Ectodermal cell (in vitro differentiated cells): Measurements from ENCODE around the gene FEM1C.

Source experiments
- H3K27ac ChIP-seq: 2 replicates; pipeline ENCODE4 v1.7.0; 2013; ENCODE audit warnings: mild to moderate bottlenecking, low read depth, low read length; ENCODE audit not compliant: insufficient read depth, poor library complexity, severe bottlenecking
- H3K27me3 ChIP-seq: 2 replicates; pipeline ENCODE4 v1.7.0; 2013; ENCODE audit warnings: mild to moderate bottlenecking, low read length; ENCODE audit not compliant: insufficient read depth, control insufficient read depth, poor library complexity, severe bottlenecking
- H3K36me3 ChIP-seq: one replicate; pipeline ENCODE4 v1.7.0; 2013; ENCODE audit warnings: low read length; ENCODE audit not compliant: control insufficient read depth, insufficient read depth
- H3K4me1 ChIP-seq: one replicate; pipeline ENCODE4 v1.7.0; 2013; ENCODE audit warnings: low read length; ENCODE audit not compliant: control insufficient read depth, insufficient read depth
- H3K4me3 ChIP-seq: 2 replicates; pipeline ENCODE4 v1.7.0; 2013; ENCODE audit warnings: low read depth, low read length, control low read depth; ENCODE audit not compliant: insufficient read depth
- H3K9me3 ChIP-seq: 2 replicates; pipeline ENCODE4 v1.7.0; 2013; ENCODE audit warnings: mild to moderate bottlenecking, low read length, moderate library complexity; ENCODE audit not compliant: control insufficient read depth
- WGBS, 2 experiments: methylation state at CpG; one replicate each; pipeline ENCODE4 v1.1.7; 2013; ENCODE audit warnings: missing lambda C conversion rate in 2 of 2; 5-methylcytosine and 5-hydroxymethylcytosine counted together

Gene FEM1C

GRCh38 chr5:115543365-115544042 is 1.1 kb downstream of the FEM1C start:
- 14% methylated on average over 15 of the region's 15 CpGs for WGBS, 2 experiments
- Histone ChIP-seq H3K36me3 (peaks cover 11% of the 10 kb centered on the region), H3K9me3 (peaks cover 2% of the 10 kb centered on the region), H3K4me3 (peak overlapping the region; percentile 93), H3K4me1 (peaks cover 4% of the 10 kb centered on the region), H3K27me3 (no peaks in the 10 kb centered on the region), H3K27ac (peak overlapping the region; percentile 99)

DNA sequence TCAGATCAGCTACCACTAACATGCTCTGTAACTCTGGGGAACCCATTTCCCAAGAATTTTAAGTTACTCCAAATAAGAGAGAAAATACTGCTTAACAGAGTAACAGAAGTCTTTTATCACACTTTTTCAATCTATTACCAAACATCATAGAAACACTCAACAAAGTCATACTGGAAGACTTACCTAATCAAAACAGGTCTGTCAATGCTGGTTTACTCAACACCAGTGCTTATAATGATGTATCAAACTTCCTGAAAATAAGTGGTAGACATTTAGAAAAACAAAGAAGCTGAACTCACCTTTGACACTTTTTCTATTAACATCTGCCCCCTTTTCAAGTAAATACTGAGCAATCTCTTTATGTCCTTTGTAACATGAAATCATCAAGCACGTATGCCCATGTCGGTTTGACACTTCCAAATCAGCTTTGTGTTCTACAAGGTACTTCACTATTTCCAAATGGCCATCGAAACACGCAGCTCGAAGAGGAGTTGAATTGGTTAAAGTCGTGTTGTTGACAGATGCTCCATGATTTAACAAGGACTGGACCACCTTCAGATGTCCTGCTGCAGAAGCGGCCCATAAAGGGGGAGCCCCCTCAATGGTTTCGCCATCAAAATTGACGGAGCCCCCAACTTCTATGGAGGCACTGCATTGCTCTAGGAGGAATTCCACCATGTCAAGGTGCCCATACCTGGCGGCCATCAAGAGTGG is 1.8 kb downstream of the FEM1C start:
- peaks cover 2% of the 10 kb centered on the region for H3K9me3 ChIP-seq
- H3K4me1 ChIP-seq: peaks cover 4% of the 10 kb centered on the region
- H3K27ac ChIP-seq: no peak overlapping the region
- peaks cover 17% of the 10 kb centered on the region for H3K36me3 ChIP-seq
- WGBS, 2 experiments: 55 to 62% methylated on average over 10 of the region's 10 CpGs
- peak overlapping the region; percentile 93 for H3K4me3 ChIP-seq
- no peaks in the 10 kb centered on the region for H3K27me3 ChIP-seq

DNA sequence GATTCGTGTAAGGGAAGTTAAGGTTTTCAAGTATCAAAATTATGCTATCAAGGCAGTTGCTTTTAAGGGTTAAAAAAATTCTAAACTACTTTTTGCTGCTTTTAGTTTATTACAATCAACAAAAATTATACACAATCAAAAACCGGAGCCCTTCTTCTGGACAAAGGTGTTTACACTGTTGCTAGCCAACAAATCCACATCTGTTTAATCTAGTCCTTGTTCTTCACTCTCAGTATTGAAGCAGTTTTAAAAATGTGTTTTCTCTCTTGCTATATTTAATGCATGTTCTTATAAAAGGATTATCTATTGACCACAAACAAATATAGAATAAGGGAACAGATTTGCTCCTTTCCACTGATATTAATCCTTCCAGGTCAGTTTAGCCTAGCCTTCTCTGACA is 2.5 kb downstream of the FEM1C start:
- 46 to 54% methylated on average over 2 of the region's 2 CpGs for WGBS, 2 experiments
- Histone ChIP-seq H3K4me3 (peak overlapping the region; percentile 93), H3K4me1 (peaks cover 4% of the 10 kb centered on the region), H3K9me3 (peaks cover 2% of the 10 kb centered on the region), H3K36me3 (peaks cover 17% of the 10 kb centered on the region), H3K27me3 (no peaks in the 10 kb centered on the region), H3K27ac (no peak overlapping the region)

GRCh38 chr5:115541611-115542010 is 3.0 kb downstream of the FEM1C start:
- Histone ChIP-seq H3K4me3 (peak overlapping the region; percentile 93), H3K36me3 (peaks cover 22% of the 10 kb centered on the region), H3K27ac (no peak overlapping the region), H3K27me3 (no peaks in the 10 kb centered on the region), H3K9me3 (peaks cover 2% of the 10 kb centered on the region), H3K4me1 (peaks cover 4% of the 10 kb centered on the region)
- 68 to 80% methylated on average over 1 to 2 of the region's 2 CpGs for WGBS, 2 experiments

GRCh38 chr5:115535479-115536035 is 9.0 kb downstream of the FEM1C start:
- WGBS, 2 experiments: 87 to 100% methylated on average over 1 to 3 of the region's 3 CpGs
- peaks cover 28% of the 10 kb centered on the region for H3K36me3 ChIP-seq
- no peak overlapping the region for H3K4me3 ChIP-seq
- H3K27me3 ChIP-seq: no peaks in the 10 kb centered on the region
- no peaks in the 10 kb centered on the region for H3K9me3 ChIP-seq
- no peak overlapping the region for H3K27ac ChIP-seq
- peaks cover 4% of the 10 kb centered on the region for H3K4me1 ChIP-seq

- peaks cover 16% of the 10 kb centered on the region for H3K36me3 ChIP-seq
- H3K9me3 ChIP-seq: no peaks in the 10 kb centered on the region
- no peaks in the 10 kb centered on the region for H3K4me1 ChIP-seq
- no peak overlapping the region for H3K4me3 ChIP-seq
- no peaks in the 10 kb centered on the region for H3K27me3 ChIP-seq
- WGBS, 2 experiments: 90 to 100% methylated on average over 1 to 2 of the region's 2 CpGs
- no peak overlapping the region for H3K27ac ChIP-seq
Measured at GRCh38 chr5:115532517-115532916, 12.1 kb downstream of the FEM1C start.

- H3K4me1 ChIP-seq: no peaks in the 10 kb centered on the region
- H3K27ac ChIP-seq: no peak overlapping the region
- peaks cover 14% of the 10 kb centered on the region for H3K36me3 ChIP-seq
- no peaks in the 10 kb centered on the region for H3K27me3 ChIP-seq
- no peaks in the 10 kb centered on the region for H3K9me3 ChIP-seq
- 80 to 92% methylated on average over 1 of the region's 1 CpG for WGBS, 2 experiments
- H3K4me3 ChIP-seq: no peak overlapping the region
Measured at GRCh38 chr5:115531787-115532367, 12.7 kb downstream of the FEM1C start.

DNA sequence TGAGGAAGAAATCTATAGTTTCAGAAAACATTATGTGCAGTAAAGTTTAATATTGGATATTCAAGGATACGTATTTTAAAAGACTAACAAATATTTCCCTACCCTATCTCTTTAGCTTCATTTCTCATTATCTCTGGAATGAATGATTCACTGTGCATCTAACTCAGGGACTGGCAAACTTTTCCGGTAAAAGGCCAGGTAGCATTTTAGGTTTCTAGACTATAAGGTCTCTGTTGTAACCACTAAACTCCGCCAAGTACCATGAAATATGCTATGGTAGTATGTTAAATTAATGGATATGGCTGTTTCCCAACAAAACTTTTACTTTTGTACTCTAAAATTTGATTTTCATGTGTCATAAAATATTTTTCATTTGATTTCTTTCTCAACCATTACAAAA is 13.2 kb downstream of the FEM1C start:
- H3K36me3 ChIP-seq: peaks cover 9% of the 10 kb centered on the region
- WGBS, 2 experiments: 98 to 100% methylated on average over 2 to 3 of the region's 3 CpGs
- no peak overlapping the region for H3K27ac ChIP-seq
- no peaks in the 10 kb centered on the region for H3K9me3 ChIP-seq
- no peaks in the 10 kb centered on the region for H3K4me1 ChIP-seq
- no peak overlapping the region for H3K4me3 ChIP-seq
- H3K27me3 ChIP-seq: no peaks in the 10 kb centered on the region

- H3K27ac ChIP-seq: no peak overlapping the region
- H3K4me1 ChIP-seq: no peaks in the 10 kb centered on the region
- H3K36me3 ChIP-seq: peaks cover 2% of the 10 kb centered on the region
- H3K4me3 ChIP-seq: no peak overlapping the region
- 94 to 100% methylated on average over 1 to 2 of the region's 3 CpGs for WGBS, 2 experiments
- no peaks in the 10 kb centered on the region for H3K9me3 ChIP-seq
- H3K27me3 ChIP-seq: no peaks in the 10 kb centered on the region
Measured at GRCh38 chr5:115530426-115530825, 14.1 kb downstream of the FEM1C start.

DNA sequence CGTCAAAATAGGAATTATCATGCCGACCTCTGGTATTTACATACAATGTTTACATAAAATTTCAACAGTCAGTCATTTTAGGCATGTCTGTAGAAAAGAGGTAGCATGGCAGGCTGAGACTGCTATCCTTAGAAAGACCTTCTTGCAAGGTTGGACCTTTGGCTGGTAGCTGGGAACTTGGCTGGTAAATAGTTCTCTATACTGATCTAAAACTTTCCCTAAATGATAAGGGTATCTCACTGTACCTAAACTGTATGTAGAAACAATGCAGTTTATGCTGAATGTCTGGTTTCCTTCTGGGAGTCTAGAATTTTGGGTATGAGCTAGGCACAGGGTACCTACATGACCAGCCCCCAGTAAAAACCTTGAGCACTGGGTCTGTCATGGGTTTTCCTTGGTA is 18.0 kb downstream of the FEM1C start:
- H3K36me3 ChIP-seq: peaks cover 13% of the 10 kb centered on the region
- H3K27me3 ChIP-seq: no peaks in the 10 kb centered on the region
- no peak overlapping the region for H3K27ac ChIP-seq
- 88 to 100% methylated on average over 1 to 2 of the region's 2 CpGs for WGBS, 2 experiments
- H3K4me3 ChIP-seq: no peak overlapping the region
- no peaks in the 10 kb centered on the region for H3K4me1 ChIP-seq
- no peaks in the 10 kb centered on the region for H3K9me3 ChIP-seq
